Upper lobe of left lung (tissue), 6 donors: ENCODE measurements around the gene EGR2. TPM values are rescaled to one million over a fixed set of nuclear protein-coding genes. Genes with fewer than 3 reads are reported as not detected.

Source experiments
- ATAC-seq, 2 donors: fragments of 200-7000 bp; cut with Tn5 transposase; one replicate each; pipeline ENCODE4 v1.9.1; 2022; ENCODE audit warnings: mild to moderate bottlenecking in 2 of 2, moderate library complexity in 2 of 2; ENCODE audit not compliant: low FRiP score in 2 of 2
- DNase-seq, 2 donors: peaks; one replicate each; pipeline ENCODE4 v3.0.0-alpha.2; 2019 to 2020
- H3K27ac ChIP-seq, 4 donors: fragments of 200-600 bp; sonication (generic); one replicate each; pipeline ENCODE4 v1.5.1; 2016 to 2019
- H3K27me3 ChIP-seq, 4 donors: fragments of 200-600 bp; sonication (generic); one replicate each; pipeline ENCODE4 v1.5.1; 2017 to 2019
- H3K36me3 ChIP-seq, 4 donors: fragments of 200-600 bp; sonication (generic); one replicate each; pipeline ENCODE4 v1.5.1; 2016 to 2019
- H3K4me1 ChIP-seq, 4 donors: fragments of 200-600 bp; sonication (generic); one replicate each; pipeline ENCODE4 v1.5.1; 2018 to 2019
- H3K4me3 ChIP-seq, 4 donors: fragments of 200-600 bp; sonication (generic); one replicate each; pipeline ENCODE4 v1.5.1; 2017 to 2019; ENCODE audit warnings: mild to moderate bottlenecking in 2 of 4, moderate library complexity in 1 of 4
- H3K9me3 ChIP-seq, 4 donors: fragments of 200-600 bp; sonication (generic); one replicate each; pipeline ENCODE4 v1.5.1; 2018 to 2019
- EP300 ChIP-seq, 4 donors: sonication (generic); formaldehyde crosslinking; IDR thresholded peaks; one replicate each; pipeline ENCODE4 v1.5.1; 2017; ENCODE audit warnings: antibody characterized with exemption in 4 of 4, control low read depth in 2 of 4
- POLR2A ChIP-seq, 4 donors: fragments of 450-650 bp; IDR thresholded peaks; one replicate each; pipeline ENCODE4 v1.5.1; 2016 to 2017; ENCODE audit warnings: antibody characterized with exemption in 4 of 4, mild to moderate bottlenecking in 2 of 4
- POLR2AphosphoS5 ChIP-seq, 2 donors: sonication (generic); formaldehyde crosslinking; IDR thresholded peaks; one replicate each; pipeline ENCODE4 v1.5.1; 2017; ENCODE audit warnings: antibody characterized with exemption in 2 of 2
- WGBS, 2 donors: methylation state at CpG; one replicate each; pipeline ENCODE4 v1.1.5; 2017 to 2018; 5-methylcytosine and 5-hydroxymethylcytosine counted together
- total RNA-seq, 6 donors: library from RNA; depleted of rRNA in 4 of 6; stranded (reverse); fragments of >200 nt in 4 of 6; gene quantifications; one replicate each; pipeline versions ENCODE4 v1.1.0 to v1.2.1, GENCODE V29; 2016 to 2021
- TF ChIP-seq, protein P1 (sequence below), 6 experiments: fragments of 450-650 bp in 4 of 6; fragments of 200-600 bp in 2 of 6; sonication (generic) in 2 of 6; IDR thresholded peaks; one replicate each; pipeline ENCODE4 v1.5.1; 2016 to 2019; ENCODE audit warnings: antibody characterized with exemption in 6 of 6
- donor health status: DM: no; HTN: no; CAD: no; lungs with moderate emphysema.
- donor health status: DM: no; HTN: yes; CAD: no; lungs with severe emphysema.

The EGR2 gene
- 10 to 100 TPM in 2 of 6 donors, 1 to 10 TPM in 4; 3.5 to 50.9 (median 7.0) TPM for total RNA-seq

DNA sequence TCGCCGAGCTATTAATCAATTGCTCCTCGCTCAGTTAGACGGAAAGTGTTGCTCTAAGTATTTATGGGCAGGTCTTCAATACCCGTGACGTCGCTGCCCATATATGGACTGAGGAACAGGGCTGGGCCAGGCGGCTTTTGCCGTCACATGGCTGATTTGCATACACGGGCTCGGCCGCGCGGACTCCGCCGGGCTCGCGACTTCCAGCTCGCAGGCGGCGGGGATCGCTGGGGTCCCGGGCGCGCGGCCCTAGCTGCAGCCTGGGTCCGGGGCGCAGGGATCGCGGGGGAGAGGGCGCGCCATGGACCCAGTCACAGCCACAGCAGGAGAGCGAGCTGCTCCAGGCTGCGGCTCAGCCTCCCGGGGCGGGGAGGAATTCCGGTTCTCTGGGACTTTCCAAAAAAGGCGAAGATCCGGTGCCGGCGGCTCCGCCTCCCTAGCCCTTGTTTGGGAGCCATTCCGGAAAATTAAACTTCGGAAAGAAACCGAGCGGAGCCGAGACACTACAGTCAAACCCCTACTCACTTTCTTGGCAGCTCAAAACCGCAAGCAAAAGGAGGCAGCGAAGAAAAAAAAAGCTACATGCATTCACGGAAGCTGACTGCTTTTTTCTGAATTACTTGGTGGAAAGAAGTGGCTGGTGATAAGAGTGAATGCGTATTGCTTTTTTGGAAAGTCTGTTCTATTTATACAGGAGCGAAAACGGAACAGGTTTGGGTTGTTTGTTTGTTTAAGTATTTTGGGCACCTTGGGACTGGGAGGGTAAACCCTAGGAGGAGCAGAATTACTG lies at the start of gene EGR2:
Gene EGR2 (minus strand): TSS at position 36 of the 790 bp plus-strand sequence. CDS start 337 bp downstream, outside the sequence.
- peak within 1 kb of the TSS; percentile 81 to 93 (median 89) for H3K27ac ChIP-seq
- no peaks in the 10 kb centered on the region for H3K9me3 ChIP-seq
- TF ChIP-seq EP300 (IDR thresholded peaks at IDR 0.05) (no peak), POLR2A (IDR thresholded peaks at IDR 0.05) (peak in 1 of 4 donors; percentile 28), POLR2AphosphoS5 (IDR thresholded peaks at IDR 0.05) (peak; percentile 17 to 30)
- ATAC-seq (peak; percentile 90 to 91), DNase-seq (peak; percentile 95 to 98)
- H3K4me1 ChIP-seq, result peaks cover 38 to 43% (median 42%) of the 10 kb centered on the region in 4 donors
- peak within 1 kb of the TSS; percentile 80 to 96 (median 90) for H3K4me3 ChIP-seq
- peaks cover 0 to 36% (median 28%) of the 10 kb centered on the region in 4 donors for H3K27me3 ChIP-seq
- no peaks in the 10 kb centered on the region for H3K36me3 ChIP-seq
- WGBS, 2 donors, result 0 to 1% methylated on average over 20 to 39 of the region's 53 CpGs

DNA sequence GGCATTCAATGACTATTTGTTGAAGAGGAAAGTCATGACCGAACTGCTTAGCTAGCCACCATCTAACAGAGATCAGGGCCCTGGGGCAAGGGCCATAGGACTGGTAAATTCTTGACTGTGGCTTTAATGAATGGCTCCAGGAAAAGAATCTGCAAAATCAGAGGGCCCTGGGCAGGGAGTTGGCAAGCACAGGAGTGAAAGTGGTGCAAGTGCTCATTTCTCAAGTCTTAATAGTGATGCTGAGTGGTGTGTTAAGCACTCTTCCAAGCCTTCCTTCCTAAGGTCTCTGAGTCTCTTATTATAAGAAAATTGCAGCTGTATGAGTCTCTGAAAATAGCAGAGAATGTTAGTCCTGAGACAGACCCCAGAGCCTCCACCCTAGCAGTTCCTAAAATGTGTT lies 46.3 kb upstream of the EGR2 start:
- TF ChIP-seq EP300 (IDR thresholded peaks at IDR 0.05), result no peak
- TF ChIP-seq POLR2A (IDR thresholded peaks at IDR 0.05), result no peak
- TF ChIP-seq, protein P1, sequence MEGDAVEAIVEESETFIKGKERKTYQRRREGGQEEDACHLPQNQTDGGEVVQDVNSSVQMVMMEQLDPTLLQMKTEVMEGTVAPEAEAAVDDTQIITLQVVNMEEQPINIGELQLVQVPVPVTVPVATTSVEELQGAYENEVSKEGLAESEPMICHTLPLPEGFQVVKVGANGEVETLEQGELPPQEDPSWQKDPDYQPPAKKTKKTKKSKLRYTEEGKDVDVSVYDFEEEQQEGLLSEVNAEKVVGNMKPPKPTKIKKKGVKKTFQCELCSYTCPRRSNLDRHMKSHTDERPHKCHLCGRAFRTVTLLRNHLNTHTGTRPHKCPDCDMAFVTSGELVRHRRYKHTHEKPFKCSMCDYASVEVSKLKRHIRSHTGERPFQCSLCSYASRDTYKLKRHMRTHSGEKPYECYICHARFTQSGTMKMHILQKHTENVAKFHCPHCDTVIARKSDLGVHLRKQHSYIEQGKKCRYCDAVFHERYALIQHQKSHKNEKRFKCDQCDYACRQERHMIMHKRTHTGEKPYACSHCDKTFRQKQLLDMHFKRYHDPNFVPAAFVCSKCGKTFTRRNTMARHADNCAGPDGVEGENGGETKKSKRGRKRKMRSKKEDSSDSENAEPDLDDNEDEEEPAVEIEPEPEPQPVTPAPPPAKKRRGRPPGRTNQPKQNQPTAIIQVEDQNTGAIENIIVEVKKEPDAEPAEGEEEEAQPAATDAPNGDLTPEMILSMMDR (IDR thresholded peaks at IDR 0.05), result no peak
- TF ChIP-seq POLR2AphosphoS5 (IDR thresholded peaks at IDR 0.05), result no peak
- Histone ChIP-seq H3K27me3 (no peaks in the 10 kb centered on the region), H3K9me3 (no peaks in the 10 kb centered on the region), H3K4me1 (peaks cover 0 to 25% (median 6%) of the 10 kb centered on the region in 4 donors), H3K27ac (no peak overlapping the region), H3K4me3 (no peak overlapping the region), H3K36me3 (no peaks in the 10 kb centered on the region)
- 79 to 92% methylated on average over 1 of the region's 1 CpG for WGBS, 2 donors
- DNase-seq (peak in 1 of 2 donors; percentile 38), ATAC-seq (no peak)

DNA sequence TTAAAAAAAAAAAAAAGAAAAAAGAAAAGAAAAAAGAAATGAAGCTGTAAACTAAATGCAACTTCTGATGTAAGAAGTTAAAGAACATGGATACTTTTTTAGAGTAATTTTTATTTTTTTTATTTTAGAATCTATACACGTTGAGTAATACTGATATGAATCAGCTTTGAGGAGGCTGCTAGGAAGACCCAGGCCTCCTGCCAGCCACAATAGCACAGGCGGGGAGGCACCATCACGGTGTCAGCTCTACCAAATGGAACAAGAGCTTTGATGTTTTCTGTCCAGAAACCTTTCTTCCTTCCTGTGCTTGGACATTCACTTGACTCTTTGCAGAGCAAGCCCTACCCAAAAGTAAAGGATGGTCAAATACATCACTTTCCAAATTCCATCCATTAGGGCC lies 45.3 kb upstream of the EGR2 start:
- no peaks in the 10 kb centered on the region for H3K36me3 ChIP-seq
- H3K27me3 ChIP-seq, result no peaks in the 10 kb centered on the region
- no peaks in the 10 kb centered on the region for H3K9me3 ChIP-seq
- DNase-seq (no peak), ATAC-seq (no peak)
- 28 to 69% methylated on average over 3 of the region's 3 CpGs for WGBS, 2 donors
- H3K4me3 ChIP-seq, result no peak overlapping the region
- no peak for TF ChIP-seq EP300 (IDR thresholded peaks at IDR 0.05)
- TF ChIP-seq POLR2A (IDR thresholded peaks at IDR 0.05), result no peak
- TF ChIP-seq, protein P1 (IDR thresholded peaks at IDR 0.05), result no peak
- no peak for TF ChIP-seq POLR2AphosphoS5 (IDR thresholded peaks at IDR 0.05)
- no peak overlapping the region for H3K27ac ChIP-seq
- H3K4me1 ChIP-seq, result peaks cover 0 to 25% (median 6%) of the 10 kb centered on the region in 4 donors

DNA sequence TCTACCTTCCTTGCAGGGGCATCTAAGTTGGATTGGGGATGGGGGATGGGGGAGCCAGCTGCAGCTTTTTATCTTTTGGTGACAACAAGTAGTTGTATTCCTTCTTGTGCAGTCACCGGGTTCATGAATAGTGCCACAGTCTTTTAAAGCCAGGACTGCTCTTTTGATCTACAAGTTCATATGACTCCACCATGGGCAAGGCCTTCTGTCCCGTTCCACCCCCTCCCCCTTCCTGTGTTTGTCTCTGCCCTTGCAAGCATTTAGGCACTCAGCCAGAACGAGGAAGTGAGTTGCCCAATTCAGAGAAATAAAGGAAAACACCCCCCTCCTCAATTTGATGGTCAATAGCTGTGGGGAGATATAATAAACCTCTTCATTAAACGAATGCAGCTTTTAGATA lies 44.8 kb upstream of the EGR2 start:
- Histone ChIP-seq H3K9me3 (no peaks in the 10 kb centered on the region), H3K27me3 (no peaks in the 10 kb centered on the region), H3K36me3 (no peaks in the 10 kb centered on the region), H3K4me1 (peaks cover 0 to 25% (median 6%) of the 10 kb centered on the region in 4 donors), H3K4me3 (no peak overlapping the region), H3K27ac (no peak overlapping the region)
- WGBS, 2 donors, result 8% methylated on average over 4 of the region's 4 CpGs
- DNase-seq (no peak), ATAC-seq (no peak)
- no peak for TF ChIP-seq EP300 (IDR thresholded peaks at IDR 0.05)

DNA sequence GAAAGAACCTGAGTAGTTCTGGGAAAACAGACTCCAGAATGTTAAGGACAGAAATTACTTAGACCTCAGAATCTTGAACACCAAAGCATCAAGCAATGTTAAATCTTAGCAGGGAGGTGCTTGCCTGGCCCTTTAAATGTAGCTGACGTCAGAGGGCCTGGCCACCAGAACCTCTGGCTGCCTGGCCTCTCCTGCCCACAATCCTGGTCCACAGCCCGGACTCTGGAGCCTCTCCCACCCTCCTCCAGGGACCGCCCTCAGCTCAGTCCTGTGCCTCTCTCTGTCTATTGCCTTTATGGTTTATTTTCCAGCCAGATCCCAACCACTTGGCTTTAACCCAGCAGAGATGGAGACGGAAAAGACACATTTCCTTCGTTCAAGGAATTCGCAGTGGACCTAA lies 42.2 kb upstream of the EGR2 start:
- ATAC-seq, result peak; percentile 70 to 72
- DNase-seq, result peak in 1 of 2 donors; percentile 66

More for the DNA sequence above, 42.2 kb upstream of the EGR2 start:
- 48 to 53% methylated on average over 6 of the region's 6 CpGs for WGBS, 2 donors
- Histone ChIP-seq H3K9me3 (no peaks in the 10 kb centered on the region), H3K27ac (no peak overlapping the region), H3K27me3 (no peaks in the 10 kb centered on the region), H3K4me3 (no peak overlapping the region), H3K4me1 (peaks cover 0 to 25% (median 6%) of the 10 kb centered on the region in 4 donors), H3K36me3 (no peaks in the 10 kb centered on the region)
- TF ChIP-seq EP300 (IDR thresholded peaks at IDR 0.05) (no peak), POLR2A (IDR thresholded peaks at IDR 0.05) (no peak), POLR2AphosphoS5 (IDR thresholded peaks at IDR 0.05) (no peak)
- TF ChIP-seq, protein P1 (IDR thresholded peaks at IDR 0.05), result no peak
